HL-60 (cell line): ENCODE results near the gene TNRC18.

Experiments used
- GABPA ChIP-seq: IDR thresholded peaks from 2 replicates; pipeline ENCODE4 v1.6.1; 2012; ENCODE audit warnings: low read depth
- POLR2AphosphoS5 ChIP-seq: IDR thresholded peaks from 2 replicates; pipeline ENCODE4 v1.6.1; 2012; ENCODE audit warnings: low read depth
- TF ChIP-seq, protein P1 (sequence below): IDR thresholded peaks from one replicate; pipeline ENCODE4 v1.5.1; 2011; ENCODE audit warnings: low read length, control low read depth, inconsistent platforms; ENCODE audit not compliant: insufficient read depth
- TF ChIP-seq, protein P2 (sequence below): IDR thresholded peaks from 2 replicates; pipeline ENCODE4 v1.6.1; 2012; ENCODE audit warnings: low read depth; ENCODE audit not compliant: insufficient replicate concordance

DNA sequence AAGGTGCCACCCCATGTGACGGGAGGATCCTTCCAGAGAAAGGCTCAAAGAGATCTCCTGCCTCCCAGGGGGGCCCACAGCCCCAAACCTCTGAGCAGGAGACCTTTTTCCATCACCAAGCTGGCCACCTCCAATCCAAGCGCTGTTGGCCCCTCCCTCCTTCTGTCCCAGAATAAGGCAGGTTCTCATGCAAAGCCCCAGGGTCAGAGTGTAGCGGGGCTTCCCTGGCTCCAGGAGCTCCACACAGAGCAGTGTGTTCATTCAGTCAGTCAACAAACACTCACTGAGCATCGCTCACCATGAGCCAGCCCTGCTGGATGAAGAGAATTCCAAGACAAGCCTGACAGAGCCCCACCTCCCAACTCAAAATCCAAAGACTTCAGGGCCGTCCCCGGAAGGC is 39.0 kb downstream of the TNRC18 start:
- TF ChIP-seq POLR2AphosphoS5 (no peak), GABPA (no peak)
- TF ChIP-seq, protein P1, sequence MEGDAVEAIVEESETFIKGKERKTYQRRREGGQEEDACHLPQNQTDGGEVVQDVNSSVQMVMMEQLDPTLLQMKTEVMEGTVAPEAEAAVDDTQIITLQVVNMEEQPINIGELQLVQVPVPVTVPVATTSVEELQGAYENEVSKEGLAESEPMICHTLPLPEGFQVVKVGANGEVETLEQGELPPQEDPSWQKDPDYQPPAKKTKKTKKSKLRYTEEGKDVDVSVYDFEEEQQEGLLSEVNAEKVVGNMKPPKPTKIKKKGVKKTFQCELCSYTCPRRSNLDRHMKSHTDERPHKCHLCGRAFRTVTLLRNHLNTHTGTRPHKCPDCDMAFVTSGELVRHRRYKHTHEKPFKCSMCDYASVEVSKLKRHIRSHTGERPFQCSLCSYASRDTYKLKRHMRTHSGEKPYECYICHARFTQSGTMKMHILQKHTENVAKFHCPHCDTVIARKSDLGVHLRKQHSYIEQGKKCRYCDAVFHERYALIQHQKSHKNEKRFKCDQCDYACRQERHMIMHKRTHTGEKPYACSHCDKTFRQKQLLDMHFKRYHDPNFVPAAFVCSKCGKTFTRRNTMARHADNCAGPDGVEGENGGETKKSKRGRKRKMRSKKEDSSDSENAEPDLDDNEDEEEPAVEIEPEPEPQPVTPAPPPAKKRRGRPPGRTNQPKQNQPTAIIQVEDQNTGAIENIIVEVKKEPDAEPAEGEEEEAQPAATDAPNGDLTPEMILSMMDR, result no peak
- TF ChIP-seq, protein P2, sequence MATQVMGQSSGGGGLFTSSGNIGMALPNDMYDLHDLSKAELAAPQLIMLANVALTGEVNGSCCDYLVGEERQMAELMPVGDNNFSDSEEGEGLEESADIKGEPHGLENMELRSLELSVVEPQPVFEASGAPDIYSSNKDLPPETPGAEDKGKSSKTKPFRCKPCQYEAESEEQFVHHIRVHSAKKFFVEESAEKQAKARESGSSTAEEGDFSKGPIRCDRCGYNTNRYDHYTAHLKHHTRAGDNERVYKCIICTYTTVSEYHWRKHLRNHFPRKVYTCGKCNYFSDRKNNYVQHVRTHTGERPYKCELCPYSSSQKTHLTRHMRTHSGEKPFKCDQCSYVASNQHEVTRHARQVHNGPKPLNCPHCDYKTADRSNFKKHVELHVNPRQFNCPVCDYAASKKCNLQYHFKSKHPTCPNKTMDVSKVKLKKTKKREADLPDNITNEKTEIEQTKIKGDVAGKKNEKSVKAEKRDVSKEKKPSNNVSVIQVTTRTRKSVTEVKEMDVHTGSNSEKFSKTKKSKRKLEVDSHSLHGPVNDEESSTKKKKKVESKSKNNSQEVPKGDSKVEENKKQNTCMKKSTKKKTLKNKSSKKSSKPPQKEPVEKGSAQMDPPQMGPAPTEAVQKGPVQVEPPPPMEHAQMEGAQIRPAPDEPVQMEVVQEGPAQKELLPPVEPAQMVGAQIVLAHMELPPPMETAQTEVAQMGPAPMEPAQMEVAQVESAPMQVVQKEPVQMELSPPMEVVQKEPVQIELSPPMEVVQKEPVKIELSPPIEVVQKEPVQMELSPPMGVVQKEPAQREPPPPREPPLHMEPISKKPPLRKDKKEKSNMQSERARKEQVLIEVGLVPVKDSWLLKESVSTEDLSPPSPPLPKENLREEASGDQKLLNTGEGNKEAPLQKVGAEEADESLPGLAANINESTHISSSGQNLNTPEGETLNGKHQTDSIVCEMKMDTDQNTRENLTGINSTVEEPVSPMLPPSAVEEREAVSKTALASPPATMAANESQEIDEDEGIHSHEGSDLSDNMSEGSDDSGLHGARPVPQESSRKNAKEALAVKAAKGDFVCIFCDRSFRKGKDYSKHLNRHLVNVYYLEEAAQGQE, result no peak
